GM12878 (cell line): ENCODE measurements around the gene PAX4. TPM values are rescaled to one million over a fixed set of nuclear protein-coding genes. Genes with fewer than 3 reads are reported as not detected.

Experiments
- ATAC-seq: fragments of 200-7000 bp; cut with Tn5 transposase; 3 replicates; pipeline ENCODE4 v1.9.1; 2020; ENCODE audit warnings: mild to moderate bottlenecking, moderate library complexity
- BruUV-seq: library from RNA; stranded (reverse); fragments of 400-500 nt; replicated peaks from 2 replicates; lab custom pipeline; 2021; lab: Mats Ljungman, UMichigan
- CTCF ChIA-PET: fragments of 300-600 bp; sonication (Branson Sonifier 250); formaldehyde crosslinking; extraction: SDS; loops from one replicate; lab custom pipeline; 2021; ENCODE audit warnings: inconsistent platforms; lab: Yijun Ruan, JAX
- POLR2A ChIA-PET: fragments of 350-600 bp; formaldehyde crosslinking; extraction: SDS; loops from one replicate; lab custom pipeline; 2021; ENCODE audit warnings: inconsistent platforms; lab: Charles Lee
- RAD21 ChIA-PET: fragments of 300-600 bp; sonication (Branson Sonifier 250); formaldehyde crosslinking; loops from one replicate; lab custom pipeline; 2023; ENCODE audit warnings: antibody characterized with exemption; ENCODE audit not compliant: unreplicated experiment; lab: Charles Lee
- SMC1A ChIA-PET: fragments of 300-600 bp; sonication (Branson Sonifier 250); formaldehyde crosslinking; loops from one replicate; lab custom pipeline; 2023; ENCODE audit not compliant: unreplicated experiment, uncharacterized antibody; lab: Charles Lee
- DNase-seq: peaks from one replicate; pipeline ENCODE4 v3.0.0-alpha.2; 2011; ENCODE audit warnings: low read depth, low spot score
- FAIRE-seq: peaks from 3 replicates; lab custom pipeline; 2011; peaks lifted over from hg19 to GRCh38; lab: Jason Lieb, UNC
- H2AFZ ChIP-seq: 2 replicates; pipeline ENCODE4 v1.6.0; 2011; ENCODE audit warnings: low read depth, low read length, control low read depth; ENCODE audit not compliant: control insufficient read depth
- H3K27ac ChIP-seq: 2 replicates; pipeline ENCODE4 v1.5.1; 2011; ENCODE audit warnings: control low read depth; ENCODE audit not compliant: control insufficient read depth, insufficient read depth
- H3K27me3 ChIP-seq, 2 experiments: replicated peaks in 1 of 2; 2 replicates each; pipeline versions ENCODE4 v1.6.0 to v1.6.1; 2011; ENCODE audit warnings: low read length in 1 of 2; ENCODE audit not compliant: control insufficient read depth in 2 of 2, insufficient read depth in 2 of 2
- H3K36me3 ChIP-seq, 2 experiments: 2 replicates each; pipeline ENCODE4 v1.5.1; 2011; ENCODE audit warnings: low read length in 1 of 2; ENCODE audit not compliant: control insufficient read depth in 2 of 2, insufficient read depth in 2 of 2
- H3K4me1 ChIP-seq: 2 replicates; pipeline ENCODE4 v1.6.1; 2011; ENCODE audit warnings: mild to moderate bottlenecking, low read length, moderate library complexity, mixed read lengths; ENCODE audit not compliant: control insufficient read depth, insufficient read depth
- H3K4me2 ChIP-seq: 2 replicates; pipeline ENCODE4 v1.6.0; 2011; ENCODE audit warnings: control low read depth; ENCODE audit not compliant: control insufficient read depth, insufficient read depth
- H3K4me3 ChIP-seq: fragments of 200-600 bp; sonication (generic); 2 replicates; pipeline ENCODE4 v1.5.1; 2016
- H3K79me2 ChIP-seq: 2 replicates; pipeline ENCODE4 v1.6.0; 2011; ENCODE audit warnings: low read length; ENCODE audit not compliant: control insufficient read depth, insufficient read depth
- H3K9ac ChIP-seq: 2 replicates; pipeline ENCODE4 v1.8.0; 2011; ENCODE audit warnings: low read length, control low read depth, mixed read lengths; ENCODE audit not compliant: control insufficient read depth, insufficient read depth
- H3K9me3 ChIP-seq: replicated peaks from 3 replicates; pipeline ENCODE4 v1.5.1; 2011; ENCODE audit warnings: mild to moderate bottlenecking, low read length; ENCODE audit not compliant: control insufficient read depth, insufficient read depth
- H4K20me1 ChIP-seq: 2 replicates; pipeline ENCODE4 v1.6.0; 2011; ENCODE audit not compliant: control insufficient read depth, insufficient read depth
- ATF7 ChIP-seq: fragments of 450-650 bp; IDR thresholded peaks from 2 replicates; pipeline ENCODE4 v1.6.1; 2016; ENCODE audit warnings: low read depth, mild to moderate bottlenecking
- CTCF ChIP-seq, 3 experiments: IDR thresholded peaks in 2 of 3; conservative IDR thresholded peaks in 1 of 3; 2 replicates each; pipeline ENCODE4 v1.5.1; 2011; ENCODE audit warnings: low read depth in 3 of 3, low read length in 3 of 3, mild to moderate bottlenecking in 3 of 3, control low read depth in 2 of 3, moderate library complexity in 2 of 3, inconsistent platforms in 1 of 3, mixed read lengths in 1 of 3; ENCODE audit not compliant: control insufficient read depth in 2 of 3, insufficient read depth in 1 of 3; ENCODE audit errors: extremely low read depth in 1 of 3
- JUNB ChIP-seq: IDR thresholded peaks from 2 replicates; pipeline ENCODE4 v1.6.1; 2016; ENCODE audit warnings: antibody characterized with exemption, mild to moderate bottlenecking
- NFIC ChIP-seq: IDR thresholded peaks from 2 replicates; pipeline ENCODE4 v1.6.1; 2012; ENCODE audit warnings: low read depth, mild to moderate bottlenecking, inconsistent platforms, low read length, moderate library complexity
- POLR2AphosphoS5 ChIP-seq: IDR thresholded peaks from 2 replicates; pipeline ENCODE4 v1.6.1; 2011; ENCODE audit warnings: mild to moderate bottlenecking, low read length, inconsistent platforms
- WGBS: methylation state at CpG from one replicate; pipeline ENCODE4 v1.1.6; 2016; ENCODE audit warnings: low lambda C conversion rate; ENCODE audit not compliant: insufficient replicate concordance, insufficient coverage; ENCODE audit errors: missing lambda C conversion rate; 5-methylcytosine and 5-hydroxymethylcytosine counted together
- in situ Hi-C: fragments of 300-500 bp; cut with MboI; formaldehyde crosslinking; loops from 9 replicates; pipeline ENCODE4 v1.14.3; 2018; ENCODE audit warnings: mixed read lengths
- intact Hi-C: fragments of 100-400 bp; cut with micrococcal nuclease; formaldehyde crosslinking; loops from one replicate; pipeline ENCODE4 v1.14.2; 2022; ENCODE audit not compliant: unreplicated experiment
- polyA plus RNA-seq, 11 experiments: library from polyadenylated mRNA; depleted of rRNA in 4 of 11; unstranded in 6 of 11; stranded (reverse) in 5 of 11; fragments of >200 nt; fragmentation: Nextera tagmentation in 4 of 11; fragmentation: Illumina TruSeq in 1 of 11; extraction: Ambion mirVana in 4 of 11; extraction: Trizol in 1 of 11; gene quantifications; 1 replicate in 1 of 11; 2 replicates in 10 of 11; pipeline versions ENCODE4 v1.2.1 to v1.2.3, GENCODE V29; 2011 to 2016; ENCODE audit warnings: inconsistent platforms in 2 of 11, missing spikeins in 2 of 11, low read depth in 1 of 11
- total RNA-seq, 4 experiments: library from RNA; depleted of rRNA in 3 of 4; stranded (reverse); fragments of >200 nt in 3 of 4; fragmentation: Illumina TruSeq in 1 of 4; extraction: Trizol in 1 of 4; gene quantifications; 2 replicates each; pipeline versions ENCODE4 v1.2.1 to v1.2.3, GENCODE V29; 2013 to 2021
- TF ChIP-seq, protein P1 (sequence below): IDR thresholded peaks from 2 replicates; pipeline ENCODE4 v1.6.1; 2011; ENCODE audit warnings: borderline replicate concordance, low read depth, mild to moderate bottlenecking, moderate library complexity, mixed read lengths, low read length; ENCODE audit not compliant: insufficient read depth; ENCODE audit errors: extremely low read length

The PAX4 gene
- total and polyA plus RNA-seq, 10 of the 15 experiments (the other 5 are each of a cell fraction or from before 2014, with no cell fraction given) = 0.27 TPM; not detected in 9

- Histone ChIP-seq H3K4me3 (no peak overlapping the region), H4K20me1 (no peaks in the 10 kb centered on the region), H3K27ac (no peak overlapping the region), H3K4me2 (no peak overlapping the region), H2AFZ (no peak overlapping the region), H3K9me3 (no peaks in the 10 kb centered on the region), H3K9ac (no peak overlapping the region), H3K79me2 (no peaks in the 10 kb centered on the region), H3K4me1 (no peaks in the 10 kb centered on the region), H3K36me3 (no peaks in the 10 kb centered on the region), H3K27me3 (no peaks in the 10 kb centered on the region)
- no peak for ATAC-seq
- TF ChIP-seq ATF7 = no peak
- no peak for TF ChIP-seq JUNB
- TF ChIP-seq NFIC = no peak
- TF ChIP-seq POLR2AphosphoS5 = no peak
- 34% methylated on average over 3 of the region's 3 CpGs for WGBS
- ChIA-PET RAD21 (no interaction called here), POLR2A (no interaction called here), CTCF (interaction anchor here (1.1 kb wide), 1 partner anchor 12 kb away, joined by 5 read pairs; no protein-coding TSS in a partner anchor), SMC1A (no interaction called here)
- FAIRE-seq = no peak
- DNase-seq = no peak
- in situ Hi-C loops = no loop called here
- no TSS peak for BruUV-seq
- intact Hi-C loops = no loop called here
Observed at GRCh38 chr7:127600885-127601284, 17.1 kb downstream of the PAX4 start.

- Histone ChIP-seq H3K36me3 (no peaks in the 10 kb centered on the region), H3K4me3 (no peak overlapping the region), H3K27me3 (no peaks in the 10 kb centered on the region), H3K4me2 (no peak overlapping the region)
- 40% methylated on average over 6 of the region's 6 CpGs for WGBS
- CTCF ChIA-PET = interaction anchor here (0.6 to 1.2 kb wide), 2 partner anchors 9 to 749 kb away, joined by 3 to 4 read pairs; no protein-coding TSS in a partner anchor
- SMC1A ChIA-PET = no interaction called here
- intact Hi-C loops = no loop called here
- RAD21 ChIA-PET = no interaction called here
- TF ChIP-seq, protein P1, sequence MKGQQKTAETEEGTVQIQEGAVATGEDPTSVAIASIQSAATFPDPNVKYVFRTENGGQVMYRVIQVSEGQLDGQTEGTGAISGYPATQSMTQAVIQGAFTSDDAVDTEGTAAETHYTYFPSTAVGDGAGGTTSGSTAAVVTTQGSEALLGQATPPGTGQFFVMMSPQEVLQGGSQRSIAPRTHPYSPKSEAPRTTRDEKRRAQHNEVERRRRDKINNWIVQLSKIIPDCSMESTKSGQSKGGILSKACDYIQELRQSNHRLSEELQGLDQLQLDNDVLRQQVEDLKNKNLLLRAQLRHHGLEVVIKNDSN = no peak
- peak; percentile 10 to 32 (median 22); a peak in 3 of 6 replicates for TF ChIP-seq CTCF (IDR thresholded peaks at IDR 0.05 in 2 of 3, conservative IDR thresholded peaks at IDR 0.05 in 1 of 3; ENCODE audit: control insufficient read depth in 2 of 3, extremely low read depth in 1 of 3, insufficient read depth in 1 of 3, low read depth in 3 of 3, low read length in 3 of 3)
- TF ChIP-seq, all 136 proteins: peak for 1
- ATAC-seq (0 out of 3 replicates have a peak, but pooled peaks have one; percentile 29), FAIRE-seq (no peak), DNase-seq (no peak)
- Histone ChIP-seq H3K9ac (no peak overlapping the region), H3K27ac (no peak overlapping the region), H2AFZ (no peak overlapping the region), H3K9me3 (no peaks in the 10 kb centered on the region), H4K20me1 (no peaks in the 10 kb centered on the region), H3K4me1 (no peaks in the 10 kb centered on the region), H3K79me2 (no peaks in the 10 kb centered on the region)
- no TSS peak for BruUV-seq
- POLR2A ChIA-PET = no interaction called here
- in situ Hi-C loops = no loop called here
Observed at GRCh38 chr7:127598318-127598717, 19.6 kb downstream of the PAX4 start.
